Liver (tissue), 9 donors: Measurements from ENCODE around the gene ATP11A. TPM values are rescaled to one million over a fixed set of nuclear protein-coding genes. Genes with fewer than 3 reads are reported as not detected.

Source experiments
- DNase-seq: peaks from one replicate; pipeline ENCODE4 v3.0.0-alpha.2; 2017; ENCODE audit warnings: low spot score
- H3K27ac ChIP-seq, 2 donors: one replicate each; pipeline ENCODE4 v1.7.0; 2013; ENCODE audit warnings: inconsistent platforms in 2 of 2, low read length in 2 of 2, control low read depth in 1 of 2, low read depth in 1 of 2, mild to moderate bottlenecking in 1 of 2
- H3K27me3 ChIP-seq, 4 donors: one replicate each; pipeline versions ENCODE4 v1.6.1 to v1.7.0; 2013; ENCODE audit warnings: low read length in 3 of 4, inconsistent platforms in 1 of 4, mild to moderate bottlenecking in 1 of 4, moderate library complexity in 1 of 4; ENCODE audit not compliant: control insufficient read depth in 4 of 4, insufficient read depth in 4 of 4
- H3K36me3 ChIP-seq, 4 donors: one replicate each; pipeline versions ENCODE4 v1.6.1 to v1.7.0; 2013; ENCODE audit warnings: low read length in 3 of 4, mild to moderate bottlenecking in 3 of 4, low read depth in 1 of 4, moderate library complexity in 1 of 4; ENCODE audit not compliant: control insufficient read depth in 4 of 4, insufficient read depth in 3 of 4
- H3K4me1 ChIP-seq, 4 donors: one replicate each; pipeline versions ENCODE4 v1.6.1 to v1.7.0; 2013; ENCODE audit warnings: low read length in 3 of 4, mild to moderate bottlenecking in 3 of 4, moderate library complexity in 1 of 4; ENCODE audit not compliant: control insufficient read depth in 4 of 4, insufficient read depth in 4 of 4
- H3K4me3 ChIP-seq, 3 donors: one replicate each; pipeline versions ENCODE4 v1.6.1 to v1.7.0; 2013; ENCODE audit warnings: low read length in 3 of 3, control low read depth in 1 of 3, low read depth in 1 of 3, mild to moderate bottlenecking in 1 of 3
- H3K9ac ChIP-seq, 2 donors: one replicate each; pipeline ENCODE4 v1.7.0; 2013; ENCODE audit warnings: low read length in 2 of 2, mild to moderate bottlenecking in 2 of 2, moderate library complexity in 2 of 2, control low read depth in 1 of 2, low read depth in 1 of 2
- H3K9me3 ChIP-seq, 4 donors: one replicate each; pipeline versions ENCODE4 v1.6.1 to v1.7.0; 2013; ENCODE audit warnings: low read length in 3 of 4; ENCODE audit not compliant: control insufficient read depth in 4 of 4
- CTCF ChIP-seq: fragments of 150-350 bp; IDR thresholded peaks from 2 replicates; pipeline ENCODE4 v1.5.1; 2017; ENCODE audit warnings: improper control_type of control experiment, low read depth, low read length; ENCODE audit not compliant: missing input control
- FOXA2 ChIP-seq: IDR thresholded peaks from 2 replicates; pipeline ENCODE4 v1.6.1; 2016; ENCODE audit warnings: antibody characterized with exemption
- GABPA ChIP-seq, 2 donors: IDR thresholded peaks in 1 of 2; conservative IDR thresholded peaks in 1 of 2; 2 replicates each; pipeline ENCODE4 v1.6.1; 2016; ENCODE audit warnings: antibody characterized with exemption in 2 of 2, mild to moderate bottlenecking in 1 of 2, moderate library complexity in 1 of 2
- HNF4A ChIP-seq, 2 donors: conservative IDR thresholded peaks; 2 replicates each; pipeline ENCODE4 v1.6.1; 2016; ENCODE audit warnings: antibody characterized with exemption in 2 of 2, mild to moderate bottlenecking in 2 of 2
- JUND ChIP-seq, 2 donors: IDR thresholded peaks; 2 replicates each; pipeline ENCODE4 v1.6.1; 2016; ENCODE audit warnings: antibody characterized with exemption in 2 of 2
- NR2F2 ChIP-seq: IDR thresholded peaks from 2 replicates; pipeline ENCODE4 v1.6.1; 2016; ENCODE audit warnings: antibody characterized with exemption
- REST ChIP-seq: IDR thresholded peaks from 2 replicates; pipeline ENCODE4 v1.6.1; 2016; ENCODE audit warnings: antibody characterized with exemption, mild to moderate bottlenecking
- RXRA ChIP-seq, 2 donors: IDR thresholded peaks; 2 replicates each; pipeline ENCODE4 v1.6.1; 2017 to 2018; ENCODE audit warnings: antibody characterized with exemption in 2 of 2, mild to moderate bottlenecking in 1 of 2
- SP1 ChIP-seq: IDR thresholded peaks from 2 replicates; pipeline ENCODE4 v1.6.1; 2018; ENCODE audit warnings: antibody characterized with exemption, mild to moderate bottlenecking
- WGBS: extraction: QIAGEN DNeasy Blood & Tissue Kit; methylation state at CpG from one replicate; pipeline ENCODE4 v1.1.7; 2013; 5-methylcytosine and 5-hydroxymethylcytosine counted together
- polyA plus RNA-seq, 2 donors: library from polyadenylated mRNA; stranded (reverse) in 1 of 2; unstranded in 1 of 2; fragments of 200-250 nt in 1 of 2; fragments of >200 nt in 1 of 2; fragmentation: Nextera tagmentation in 1 of 2; extraction: Ambion mirVana in 1 of 2; gene quantifications; one replicate each; pipeline versions ENCODE4 v1.2.1 to v1.2.3, GENCODE V29; 2013 to 2015
- total RNA-seq, 2 donors: library from RNA; depleted of rRNA; stranded (reverse); fragments of >200 nt; gene quantifications; one replicate each; pipeline ENCODE4 v1.2.3, GENCODE V29; 2014
- TF ChIP-seq, protein P1 (sequence below): IDR thresholded peaks from 2 replicates; pipeline ENCODE4 v1.6.1; 2016; ENCODE audit warnings: antibody characterized with exemption
- donor health status: healthy.
- donor health status: healthy.
- donor health status: healthy.
- donor health status: healthy.
- donor health status: healthy.

ATP11A gene
- total and polyA plus RNA-seq, 4 donors = 8.7 to 27.9 (median 13.8) TPM

GRCh38 chr13:112842343-112842856 lies 152.6 kb downstream of the ATP11A start:
- no peak for DNase-seq
- Histone ChIP-seq H3K4me1 (no peaks in the 10 kb centered on the region), H3K36me3 (peaks cover 7 to 61% (median 9%) of the 10 kb centered on the region in 4 donors), H3K9me3 (no peaks in the 10 kb centered on the region), H3K9ac (no peak overlapping the region), H3K27ac (no peak overlapping the region), H3K4me3 (no peak overlapping the region), H3K27me3 (no peaks in the 10 kb centered on the region)
- TF ChIP-seq JUND (IDR thresholded peaks at IDR 0.05) (no peak), HNF4A (conservative IDR thresholded peaks at IDR 0.05) (no peak)
- WGBS = 91% methylated on average over 14 of the region's 14 CpGs

DNA sequence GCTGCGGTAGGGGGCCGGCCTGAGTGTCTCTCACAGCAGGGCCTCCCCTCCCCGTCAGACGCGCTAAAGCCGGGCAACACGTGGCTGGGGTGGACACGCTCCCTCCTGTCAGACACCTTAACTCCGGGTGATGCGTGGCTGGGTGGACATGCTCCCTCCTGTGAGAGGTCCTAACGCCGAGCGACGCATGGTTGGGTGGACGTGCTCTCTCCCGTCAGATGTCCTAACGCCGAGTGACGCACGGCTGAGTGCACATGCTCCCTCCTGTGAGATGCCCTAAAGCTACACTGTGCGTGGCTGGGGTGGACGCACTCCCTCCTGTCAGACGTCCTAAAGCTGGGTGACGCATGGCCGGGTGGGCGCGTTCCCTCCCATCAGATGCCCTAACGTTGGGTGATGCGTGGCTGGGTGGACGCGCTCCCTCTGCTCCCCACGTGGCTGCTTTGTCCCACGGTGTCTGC lies 153.1 kb downstream of the ATP11A start:
- no peak overlapping the region for H3K4me3 ChIP-seq
- H3K9me3 ChIP-seq = peaks cover 0 to 1% (median 0%) of the 10 kb centered on the region in 4 donors
- H3K27ac ChIP-seq = no peak overlapping the region
- no peak overlapping the region for H3K9ac ChIP-seq
- no peaks in the 10 kb centered on the region for H3K27me3 ChIP-seq
- no peak for DNase-seq
- H3K4me1 ChIP-seq = no peaks in the 10 kb centered on the region
- peaks cover 8 to 58% (median 8%) of the 10 kb centered on the region in 4 donors for H3K36me3 ChIP-seq
- TF ChIP-seq NR2F2 (no peak), CTCF (no peak), GABPA (IDR thresholded peaks at IDR 0.05 in 1 of 2, conservative IDR thresholded peaks at IDR 0.05 in 1 of 2) (no peak), REST (no peak), FOXA2 (no peak), JUND (IDR thresholded peaks at IDR 0.05) (no peak), SP1 (no peak)
- TF ChIP-seq, protein P1, sequence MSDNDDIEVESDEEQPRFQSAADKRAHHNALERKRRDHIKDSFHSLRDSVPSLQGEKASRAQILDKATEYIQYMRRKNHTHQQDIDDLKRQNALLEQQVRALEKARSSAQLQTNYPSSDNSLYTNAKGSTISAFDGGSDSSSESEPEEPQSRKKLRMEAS = no peak
- WGBS = 97% methylated on average over 33 of the region's 33 CpGs

GRCh38 chr13:112843392-112844111 lies 153.7 kb downstream of the ATP11A start:
- Histone ChIP-seq H3K9me3 (peaks cover 0 to 2% (median 0%) of the 10 kb centered on the region in 4 donors), H3K4me1 (no peaks in the 10 kb centered on the region), H3K36me3 (peaks cover 5 to 55% (median 8%) of the 10 kb centered on the region in 4 donors), H3K27me3 (no peaks in the 10 kb centered on the region), H3K9ac (no peak overlapping the region), H3K27ac (no peak overlapping the region), H3K4me3 (no peak overlapping the region)
- TF ChIP-seq RXRA (IDR thresholded peaks at IDR 0.05) (peak in 1 of 2 donors; percentile 48), NR2F2 (no peak)
- no peak for DNase-seq
- 86% methylated on average over 28 of the region's 28 CpGs for WGBS
